Epithelial cell of esophagus (primary cell): ENCODE results near the gene CLOCK.
A peak's percentile ranks its signal among the peaks of the same experiment; 100 is the strongest.

Source experiments
- DNase-seq: peaks from one replicate; pipeline ENCODE4 v3.0.0; 2010; ENCODE audit warnings: low read depth
- H3K4me3 ChIP-seq: 2 replicates; pipeline ENCODE4 v1.5.1; 2011; ENCODE audit warnings: mild to moderate bottlenecking, low read length, control low read depth
- CTCF ChIP-seq: IDR thresholded peaks from 2 replicates; pipeline ENCODE4 v1.5.1; 2011; ENCODE audit warnings: low read depth, mild to moderate bottlenecking, low read length, control low read depth, inconsistent platforms; ENCODE audit not compliant: insufficient read depth; ENCODE audit errors: missing control alignments

Gene CLOCK

GRCh38 chr4:55549888-55550287 lies 3.2 kb upstream of the CLOCK start:
- no peak overlapping the region for H3K4me3 ChIP-seq
- DNase-seq: peak; percentile 92
- TF ChIP-seq CTCF: no peak

DNA sequence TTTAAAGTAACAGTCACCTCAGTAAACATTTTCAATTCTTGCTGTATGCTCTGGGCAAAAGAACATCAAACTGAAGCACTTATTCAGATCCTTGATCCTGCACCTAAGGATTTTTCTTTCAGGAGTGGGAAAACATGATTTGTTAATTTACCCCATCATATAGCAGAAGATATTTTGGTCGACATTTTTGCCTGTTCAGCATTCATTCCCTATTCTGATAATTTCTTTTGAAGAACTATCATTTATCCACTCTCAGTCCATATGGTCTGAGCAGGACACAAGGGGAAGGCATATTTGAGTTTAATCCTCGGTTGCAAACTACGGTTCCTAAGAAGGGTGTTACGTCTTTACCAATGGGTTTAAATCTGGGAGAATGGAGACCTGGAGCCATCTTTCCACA lies 1.2 kb upstream of the CLOCK start:
- H3K4me3 ChIP-seq: no peak overlapping the region
- TF ChIP-seq CTCF: no peak
- DNase-seq: no peak

- DNase-seq: no peak
- peak overlapping the region; percentile 70 for H3K4me3 ChIP-seq
- TF ChIP-seq CTCF: no peak
Measured at GRCh38 chr4:55547466-55547770, 709 bp upstream of the CLOCK start.

GRCh38 chr4:55546506-55546755 lies 278 bp downstream of the CLOCK start:
- TF ChIP-seq CTCF: no peak
- H3K4me3 ChIP-seq: peak overlapping the region; percentile 70
- DNase-seq: no peak

- TF ChIP-seq CTCF: no peak
- peak; percentile 59 for DNase-seq
- H3K4me3 ChIP-seq: peak overlapping the region; percentile 70
Measured at GRCh38 chr4:55545641-55546505, 836 bp downstream of the CLOCK start.

DNA sequence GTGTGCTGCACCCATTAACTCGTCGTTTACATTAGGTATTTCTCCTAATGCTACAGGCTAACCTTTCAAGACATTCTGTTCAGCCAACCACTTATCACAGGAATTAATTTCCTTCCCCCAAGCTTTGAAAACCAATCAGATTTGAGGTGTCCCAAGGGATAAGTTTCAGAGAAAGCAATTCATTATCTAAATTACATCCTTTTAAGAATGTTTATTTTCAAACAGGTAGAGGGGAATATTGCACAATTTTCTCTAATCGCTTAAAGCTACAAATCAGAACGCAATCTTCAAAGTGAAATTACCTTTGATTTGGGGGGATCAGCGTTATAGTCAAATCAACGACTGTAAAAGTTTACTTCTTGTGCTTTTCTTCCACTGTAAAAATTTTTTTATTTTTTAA lies 1.6 kb downstream of the CLOCK start:
- H3K4me3 ChIP-seq: peak overlapping the region; percentile 70
- no peak for TF ChIP-seq CTCF
- DNase-seq: peak; percentile 54

DNA sequence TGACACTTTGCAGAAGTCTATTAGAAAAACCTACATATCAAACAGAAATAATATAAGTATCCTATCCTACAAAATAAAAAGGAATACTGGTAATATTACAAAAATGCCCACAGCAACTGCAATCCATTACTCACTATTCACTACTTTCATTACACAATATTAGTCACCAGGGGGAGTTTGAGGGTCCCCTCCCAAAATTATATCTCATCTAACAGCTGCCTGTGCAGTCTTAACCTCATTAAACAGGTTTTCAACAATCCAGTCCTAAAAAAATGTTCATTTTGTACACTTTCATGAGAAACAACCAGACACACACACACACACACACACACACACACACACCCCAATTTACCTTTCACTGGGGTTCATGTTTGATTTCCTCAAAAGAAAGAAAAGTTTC lies 2.9 kb downstream of the CLOCK start:
- TF ChIP-seq CTCF: no peak
- no peak overlapping the region for H3K4me3 ChIP-seq
- peak; percentile 50 for DNase-seq
